HG03378 (cell line): ENCODE measurements around the gene FBN2.
"Not testable (repeated sequence)": the region's sequence is repeated elsewhere in the genome, so short reads cannot be mapped to it uniquely, and the experiment has no call there.

Experiments
- ATAC-seq: cut with Tn5 transposase; IDR thresholded peaks from one replicate; pipeline ENCODE4 v1.9.1; 2021; ENCODE audit warnings: mild to moderate bottlenecking, moderate library complexity; ENCODE audit not compliant: unreplicated experiment

FBN2 gene

DNA sequence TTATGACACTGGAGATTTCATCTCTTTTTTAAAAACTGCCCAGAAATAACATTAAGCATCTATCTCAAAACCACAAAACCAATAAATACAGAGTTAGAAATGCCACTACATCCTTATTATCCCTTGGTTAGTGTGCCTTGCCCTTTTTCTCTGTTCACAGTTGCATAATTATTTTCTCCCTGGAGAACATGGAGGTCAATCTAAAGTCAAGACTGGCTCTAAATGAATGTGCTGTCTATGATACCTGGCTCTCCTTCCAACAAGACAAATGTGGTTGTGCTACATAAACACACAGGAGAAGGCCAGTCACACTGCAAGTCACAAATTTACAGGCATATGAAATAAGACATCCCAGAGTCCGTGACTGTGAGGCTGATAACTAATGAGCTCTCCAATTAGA is 2.8 kb downstream of the FBN2 start:
- ATAC-seq, result no peak

- ATAC-seq, result no peak
Measured at GRCh38 chr5:128534726-128535125, 3.3 kb downstream of the FBN2 start.

- no peak for ATAC-seq
Measured at GRCh38 chr5:128532776-128533175, 5.3 kb downstream of the FBN2 start.

DNA sequence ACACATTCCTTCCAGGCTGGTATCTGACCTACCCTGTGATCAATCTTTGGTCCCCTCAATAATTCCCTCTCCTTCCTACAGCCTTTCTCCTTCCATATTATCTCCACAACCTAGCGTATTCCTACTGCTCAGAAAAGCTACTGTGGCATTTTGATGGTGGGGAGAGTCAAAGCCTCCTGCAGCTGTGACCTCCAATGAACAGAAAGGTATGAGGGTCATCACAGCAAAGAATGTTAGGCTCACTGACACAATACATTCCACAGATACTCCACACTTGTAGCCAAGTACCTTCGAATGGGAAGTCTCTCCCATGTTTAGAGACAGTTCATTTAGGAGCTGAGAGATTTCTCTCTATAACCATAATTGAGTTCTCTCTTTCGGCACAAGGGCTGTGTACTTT is 5.9 kb downstream of the FBN2 start:
- ATAC-seq, result no peak

DNA sequence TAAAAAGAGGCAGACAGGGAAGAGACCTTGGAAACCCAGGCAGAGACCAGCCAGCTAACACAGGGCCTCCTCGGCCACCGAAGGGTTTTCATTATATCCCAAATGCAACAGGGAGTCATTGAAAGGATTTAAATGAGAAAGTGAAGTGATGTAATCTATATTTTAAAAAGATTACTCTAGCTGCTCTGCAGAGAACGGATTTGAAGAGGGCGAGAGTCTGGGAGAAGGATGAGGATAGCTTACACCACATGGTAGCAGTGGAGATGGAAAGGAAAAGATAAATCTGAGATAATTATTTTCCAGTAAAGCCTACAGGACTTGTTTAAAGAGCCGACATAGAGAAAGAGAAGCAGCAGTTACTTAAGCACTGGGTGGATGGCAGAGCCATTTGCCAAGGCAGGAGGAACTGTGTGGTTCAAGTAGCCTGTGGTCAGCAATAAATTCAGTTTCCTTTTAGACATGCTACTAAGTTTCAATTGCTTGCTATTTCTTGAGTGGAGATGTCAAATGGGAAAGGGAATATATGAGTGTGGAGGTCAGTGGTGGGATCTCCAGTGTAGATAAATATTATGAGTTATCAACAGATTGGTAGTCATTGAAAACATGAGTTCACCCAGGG is 9.3 kb downstream of the FBN2 start:
- ATAC-seq, result no peak

- ATAC-seq, result no peak
Measured at GRCh38 chr5:128528126-128528525, 9.9 kb downstream of the FBN2 start.

- no peak for ATAC-seq
Measured at GRCh38 chr5:128527077-128527476, 11.0 kb downstream of the FBN2 start.

GRCh38 chr5:128522336-128522735 is 15.7 kb downstream of the FBN2 start:
- no peak for ATAC-seq

- ATAC-seq, result no peak
Measured at GRCh38 chr5:128519827-128520226, 18.2 kb downstream of the FBN2 start.

DNA sequence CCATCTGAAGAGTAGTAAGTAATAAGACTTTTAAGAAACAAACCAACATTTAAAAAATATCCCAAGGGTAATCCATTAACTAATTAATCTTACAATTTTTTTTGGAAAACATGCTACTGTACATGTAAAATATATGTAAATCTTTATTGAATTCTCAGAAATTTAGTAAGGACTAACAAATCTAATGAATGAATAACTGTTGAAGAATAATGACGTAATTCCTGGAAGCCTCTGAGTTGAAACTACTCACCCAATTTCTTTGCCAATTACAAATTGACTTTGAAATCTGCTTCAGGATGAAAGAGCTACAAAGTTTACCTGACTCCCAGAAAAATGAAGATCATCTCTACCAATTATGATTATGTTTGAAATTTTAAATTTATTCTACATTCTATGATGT is 21.1 kb downstream of the FBN2 start:
- no peak for ATAC-seq

GRCh38 chr5:128513806-128514205 is 24.2 kb downstream of the FBN2 start:
- ATAC-seq, result no peak

GRCh38 chr5:128512894-128513293 is 25.2 kb downstream of the FBN2 start:
- ATAC-seq, result no peak

GRCh38 chr5:128506643-128507042 is 31.4 kb downstream of the FBN2 start:
- no peak for ATAC-seq

DNA sequence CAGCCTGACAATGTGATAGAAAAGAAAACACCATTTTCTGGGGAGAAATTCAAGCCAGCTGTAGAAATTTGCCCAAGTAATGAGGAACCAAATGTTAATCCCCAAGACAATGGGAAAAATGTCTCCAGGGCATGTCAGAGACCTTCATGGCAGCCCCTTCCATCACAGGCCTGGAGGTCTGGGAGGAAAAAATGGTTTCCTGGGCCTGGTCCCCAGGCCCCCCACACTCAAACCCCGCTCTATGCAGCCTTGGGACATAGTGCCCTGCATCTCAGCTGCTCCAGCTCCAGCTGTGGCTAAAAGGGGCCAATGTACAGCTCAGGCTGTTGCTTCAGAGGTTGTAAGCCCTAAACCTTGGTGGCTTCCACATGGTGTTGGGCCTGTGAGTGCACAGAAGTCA is 34.3 kb downstream of the FBN2 start:
- not testable (repeated sequence) for ATAC-seq

- no peak for ATAC-seq
Measured at GRCh38 chr5:128498844-128499455, 39.1 kb downstream of the FBN2 start.

DNA sequence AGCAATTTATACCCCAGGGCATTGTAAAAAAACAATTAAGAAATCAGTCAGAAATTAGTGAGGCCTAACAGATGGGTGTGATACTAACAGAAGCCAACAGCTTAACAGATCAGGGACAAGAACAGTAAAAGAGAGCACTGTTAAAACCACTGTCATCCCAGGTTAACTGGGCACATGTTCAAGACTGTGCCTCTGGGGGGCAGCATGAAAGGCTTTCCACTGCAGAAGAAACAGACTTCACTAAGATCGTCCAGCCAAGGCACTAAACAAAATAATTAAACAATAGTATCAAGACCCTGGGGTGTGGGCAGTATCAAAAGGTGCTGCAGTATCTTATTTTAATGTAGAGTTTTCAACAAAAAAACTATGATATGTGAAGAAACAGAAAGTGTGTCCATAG is 43.5 kb downstream of the FBN2 start:
- ATAC-seq, result no peak

DNA sequence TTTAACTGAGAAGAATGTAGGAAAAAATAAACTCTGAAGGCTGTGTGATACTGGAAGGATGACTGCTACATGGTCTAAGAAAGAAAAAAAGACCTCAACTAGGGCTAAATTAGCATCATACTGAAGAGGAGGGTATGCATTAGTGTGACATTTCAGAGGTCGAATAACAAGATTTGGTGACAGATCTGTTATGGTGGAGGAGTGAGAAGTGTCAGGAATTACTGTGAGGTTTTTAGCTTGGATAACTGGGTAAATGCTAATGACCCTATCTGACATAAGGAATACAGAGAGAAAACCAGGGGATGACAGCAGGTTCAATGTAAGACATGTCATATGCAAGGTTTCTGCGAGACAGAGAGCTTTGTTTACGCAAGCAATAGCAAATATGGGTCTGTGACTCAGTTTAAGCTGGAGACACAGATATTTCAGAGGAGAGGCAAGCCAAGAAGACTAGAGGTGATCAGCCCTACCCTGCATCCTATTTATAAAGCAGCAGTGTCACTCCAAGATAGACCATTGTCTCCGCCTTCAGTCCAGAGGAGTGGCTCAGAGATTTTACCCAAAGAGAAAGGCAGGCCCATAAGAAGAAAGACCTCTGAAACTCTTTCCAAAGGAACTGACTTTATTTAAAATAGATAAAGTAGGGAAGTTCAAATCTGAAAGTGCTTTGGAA is 44.3 kb downstream of the FBN2 start:
- no peak for ATAC-seq

GRCh38 chr5:128491291-128491690 is 46.8 kb downstream of the FBN2 start:
- ATAC-seq, result no peak

- no peak for ATAC-seq
Measured at GRCh38 chr5:128490761-128491160, 47.3 kb downstream of the FBN2 start.

DNA sequence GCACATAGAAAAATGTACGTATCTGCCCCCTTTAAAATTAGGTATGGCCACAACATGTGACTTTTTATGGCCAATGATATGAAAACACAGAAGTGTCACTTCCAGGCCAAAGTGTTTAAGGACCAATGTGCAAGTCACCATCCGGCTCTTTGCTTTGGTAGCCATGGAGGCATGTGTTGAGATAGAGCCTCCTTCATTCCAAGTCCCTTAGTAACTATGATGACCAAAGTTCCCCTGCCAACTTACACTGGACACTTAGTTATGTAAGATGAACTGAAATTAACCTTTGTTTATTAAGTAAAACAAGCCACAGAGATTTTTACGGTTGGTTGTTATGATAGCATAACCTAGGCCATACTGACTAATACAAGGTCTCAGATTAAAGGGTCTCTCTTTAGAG is 51.0 kb downstream of the FBN2 start:
- no peak for ATAC-seq

DNA sequence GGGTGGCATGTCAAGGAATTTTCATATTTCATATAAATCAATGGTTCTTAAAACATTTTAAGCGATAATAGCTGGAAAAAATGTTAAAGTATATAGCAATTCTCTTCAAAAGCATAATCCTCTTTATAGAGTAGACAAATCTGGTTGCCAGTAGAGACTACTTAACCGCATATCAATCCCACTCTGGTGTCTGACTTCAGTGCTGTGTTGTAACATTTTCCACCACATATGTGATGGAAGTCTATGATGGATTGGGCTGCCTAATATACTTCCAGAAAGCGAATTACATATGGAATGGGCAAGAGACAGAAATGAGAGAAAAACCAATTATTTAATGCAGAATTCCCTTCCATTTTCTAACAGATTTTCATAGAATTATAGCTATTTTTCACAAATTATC is 54.3 kb downstream of the FBN2 start:
- ATAC-seq, result no peak

GRCh38 chr5:128480906-128481633 is 57.0 kb downstream of the FBN2 start:
- no peak for ATAC-seq
